HG03469 (cell line): ENCODE results near the gene ALG14.
"Not testable (repeated sequence)": the region's sequence is repeated elsewhere in the genome, so short reads cannot be mapped to it uniquely, and the experiment has no call there.

Source experiments
- ATAC-seq: cut with Tn5 transposase; IDR thresholded peaks from one replicate; pipeline ENCODE4 v1.9.1; 2021; ENCODE audit warnings: mild to moderate bottlenecking, moderate library complexity, moderate number of reproducible peaks; ENCODE audit not compliant: unreplicated experiment

Gene ALG14, protein sequence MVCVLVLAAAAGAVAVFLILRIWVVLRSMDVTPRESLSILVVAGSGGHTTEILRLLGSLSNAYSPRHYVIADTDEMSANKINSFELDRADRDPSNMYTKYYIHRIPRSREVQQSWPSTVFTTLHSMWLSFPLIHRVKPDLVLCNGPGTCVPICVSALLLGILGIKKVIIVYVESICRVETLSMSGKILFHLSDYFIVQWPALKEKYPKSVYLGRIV

DNA sequence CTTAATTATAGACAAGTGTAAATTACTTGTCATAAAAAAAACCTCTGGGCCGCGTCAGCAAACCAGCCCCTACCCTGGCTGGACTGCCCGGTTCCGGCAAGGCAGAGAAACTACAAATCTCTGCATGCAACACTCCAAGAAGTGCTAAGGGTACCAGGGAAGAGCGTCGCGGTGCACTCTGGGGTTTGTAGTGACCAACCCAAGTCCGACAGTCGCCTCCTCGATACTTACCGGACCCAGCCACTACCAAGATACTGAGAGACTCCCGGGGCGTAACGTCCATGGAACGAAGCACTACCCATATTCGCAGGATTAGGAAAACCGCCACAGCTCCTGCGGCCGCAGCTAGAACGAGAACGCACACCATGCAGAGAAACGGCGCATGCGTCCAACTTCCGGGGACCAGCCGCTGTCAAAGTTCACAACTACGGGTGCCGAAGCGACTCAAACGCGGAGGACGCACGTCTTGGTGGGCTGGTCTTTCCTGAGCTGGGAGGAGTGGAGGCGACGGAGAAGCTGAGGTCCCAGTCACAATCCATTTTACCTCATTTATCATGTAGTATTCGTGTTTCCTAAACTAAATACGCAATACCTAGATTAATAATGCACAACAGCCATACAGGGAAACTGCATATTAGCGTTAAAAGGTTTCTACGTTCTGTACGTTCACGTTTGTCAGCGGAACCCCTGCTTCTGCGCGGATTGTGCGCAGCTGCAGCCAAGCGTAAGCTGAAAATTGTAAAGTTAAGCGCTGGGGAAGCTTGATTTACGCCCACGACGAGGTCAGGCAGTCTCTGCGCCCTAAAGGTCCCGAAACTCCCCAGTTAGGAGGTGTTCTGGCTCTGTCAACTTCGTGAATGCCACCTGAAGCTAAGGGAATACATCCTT, at the start of gene ALG14:
ALG14 (minus strand) TSS at position 420 of the 888 bp plus-strand sequence; CDS start at position 367, 53 bp downstream.
- ATAC-seq: peak; percentile 96

DNA sequence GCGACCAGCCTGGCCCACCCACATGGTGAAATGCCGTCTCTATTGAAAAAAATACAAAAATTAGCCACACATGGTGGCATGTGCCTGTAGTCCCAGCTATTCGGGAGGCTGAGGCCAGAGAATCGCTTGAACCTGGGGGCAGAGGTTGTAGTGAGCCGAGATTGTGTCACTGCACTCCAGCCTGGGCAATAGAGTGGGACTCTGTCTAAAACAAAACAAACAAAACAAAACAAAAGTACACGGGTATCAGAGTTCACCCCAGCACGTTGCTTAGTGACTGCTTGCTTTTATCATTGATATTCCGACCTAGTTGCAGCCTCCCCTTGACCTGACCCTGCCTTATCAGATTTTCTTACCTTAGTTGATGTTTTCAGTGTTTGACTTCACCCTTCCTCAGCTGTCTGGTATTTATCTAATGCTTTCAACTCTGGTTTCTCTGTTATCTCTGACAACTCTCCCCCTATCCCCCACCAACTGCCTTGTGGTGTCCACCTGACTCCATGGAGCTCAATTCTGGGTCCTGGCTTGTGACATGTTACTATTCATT, 49.5 kb upstream of the ALG14 start:
- ATAC-seq: no peak

DNA sequence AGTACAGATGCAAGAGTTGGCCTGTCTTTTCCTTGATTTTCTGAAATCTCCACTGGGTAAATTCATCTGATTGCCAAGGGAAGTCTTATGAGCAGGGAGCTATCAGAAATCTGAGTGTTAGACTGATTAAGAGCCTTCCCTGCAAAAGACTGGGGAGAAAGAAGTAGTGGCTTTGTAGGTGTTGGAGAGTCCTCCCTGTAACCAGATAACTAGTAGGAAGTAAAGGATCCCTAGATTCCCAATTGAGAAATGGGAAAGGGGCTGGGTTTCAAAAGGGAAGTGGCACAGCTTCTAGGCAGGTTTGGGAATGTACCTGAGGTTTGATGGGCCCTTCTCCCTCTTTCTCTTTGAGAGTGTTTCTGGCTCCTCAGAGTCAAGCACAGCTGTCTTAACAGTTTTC, 46.5 kb upstream of the ALG14 start:
- no peak for ATAC-seq

DNA sequence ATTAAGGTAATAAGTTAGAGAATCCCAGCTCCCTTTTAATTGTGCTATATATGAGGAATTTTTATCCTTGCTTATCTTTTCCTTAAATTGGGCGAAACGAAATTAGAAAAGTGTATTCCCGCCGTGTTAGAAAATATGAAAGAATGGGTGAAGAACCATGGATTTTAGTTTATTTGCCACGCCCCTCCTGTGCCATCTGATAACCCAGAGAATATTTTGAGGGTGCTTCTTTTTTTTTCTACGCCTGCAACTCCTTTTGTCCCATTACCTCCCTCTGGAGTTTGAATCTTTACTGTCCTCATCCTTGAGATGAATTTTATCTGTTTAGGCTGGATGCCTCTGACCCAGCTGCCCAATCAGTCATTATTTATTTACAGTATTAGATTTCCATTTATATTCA, 46.0 kb upstream of the ALG14 start:
- no peak for ATAC-seq

DNA sequence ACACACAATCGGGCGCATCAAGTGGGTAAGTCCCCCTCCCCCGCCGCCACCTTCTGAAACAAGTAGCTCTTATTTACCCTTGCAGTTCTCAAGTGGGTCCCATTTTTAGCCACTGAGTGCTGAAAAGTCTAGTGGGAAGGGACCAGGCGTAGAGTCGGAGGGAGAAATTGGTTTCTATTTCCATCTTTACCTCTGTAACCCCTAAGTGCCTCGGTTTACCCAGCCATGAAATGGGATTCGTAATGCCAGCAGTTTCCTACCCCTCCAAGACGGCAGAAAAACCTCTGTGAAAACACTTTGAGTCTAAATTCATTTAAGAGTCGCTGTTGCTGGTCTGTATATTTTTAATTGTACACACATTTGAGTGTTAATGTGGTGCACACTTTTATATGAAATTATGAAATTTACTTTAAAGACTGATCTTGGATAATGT, 45.3 kb upstream of the ALG14 start:
- ATAC-seq: no peak

DNA sequence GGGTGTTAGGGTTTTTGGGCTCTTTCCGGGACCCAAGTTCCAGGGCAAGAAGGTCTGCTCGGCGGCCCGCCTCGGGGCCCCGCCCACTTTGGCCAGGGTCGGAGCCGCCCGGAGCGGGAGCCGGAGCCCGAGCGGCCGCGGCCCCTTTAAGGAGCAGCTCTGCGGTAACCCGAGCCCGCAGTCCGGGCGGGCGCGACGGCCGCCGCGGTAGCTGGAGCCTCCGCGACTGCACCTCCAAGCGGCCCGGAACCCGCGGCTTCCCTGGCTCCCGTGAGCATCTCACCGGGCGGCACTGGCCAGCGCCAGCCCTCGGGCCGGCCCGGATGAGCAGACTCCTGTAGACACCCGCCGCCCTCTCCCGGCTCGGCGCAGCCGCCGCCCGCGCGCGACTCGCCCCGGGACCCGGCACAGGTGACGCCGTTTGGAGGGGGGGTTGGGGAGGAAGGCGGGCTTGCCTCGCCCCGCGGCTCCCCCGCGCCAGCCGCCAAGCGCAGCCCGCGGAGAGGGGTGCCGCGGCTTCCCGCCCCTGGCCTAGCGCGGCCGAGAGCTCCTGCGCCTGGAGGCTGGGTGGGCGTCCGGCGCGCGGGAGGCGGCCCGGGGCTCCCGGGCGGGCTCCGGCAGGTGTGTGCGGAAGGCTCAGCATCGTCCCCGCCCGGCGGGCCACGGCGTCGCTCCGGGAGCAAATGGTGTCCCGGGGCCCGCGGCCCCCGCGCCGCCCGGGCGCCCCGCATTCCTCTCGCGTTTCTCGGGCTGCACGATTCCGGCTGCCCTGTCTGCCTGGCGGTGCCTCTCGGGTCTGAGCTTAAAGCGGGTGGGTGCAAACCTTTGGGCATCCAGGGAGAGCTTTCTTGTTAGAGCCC, 44.7 kb upstream of the ALG14 start, which contains the start of gene TLCD4:
TLCD4 (plus strand) TSS at position 149 of the 860 bp plus-strand sequence. CDS start 26,547 bp downstream, outside the sequence.
- ATAC-seq: no peak

DNA sequence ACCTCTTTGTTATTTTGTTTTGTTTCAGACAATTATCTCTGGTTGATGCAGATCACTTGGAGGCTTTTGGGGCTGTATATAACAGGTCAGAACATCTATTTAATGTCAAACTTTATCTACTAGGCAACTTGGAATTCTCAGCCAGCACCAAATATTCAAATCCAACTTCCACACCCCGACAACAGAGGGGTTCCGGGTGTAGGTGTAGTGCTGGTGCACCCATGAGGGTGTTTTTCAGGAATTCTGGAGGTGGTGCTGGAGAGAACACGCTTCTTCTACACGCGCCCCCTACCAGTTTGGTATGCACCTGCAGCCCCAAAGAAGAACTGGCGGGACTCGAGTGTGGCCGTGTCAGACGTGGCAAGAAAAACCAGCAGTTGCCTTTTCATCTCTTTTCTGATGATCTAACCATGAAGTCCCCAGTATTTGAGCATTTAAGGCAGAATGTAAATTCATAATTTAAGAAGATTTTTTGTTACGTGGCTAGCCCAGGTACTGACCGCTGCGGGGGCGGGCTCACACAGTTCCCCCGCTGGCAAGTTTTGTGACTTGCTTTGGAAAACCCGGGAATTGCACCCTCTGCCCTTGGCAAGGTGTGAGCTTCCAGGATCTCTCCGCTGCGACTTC, 43.9 kb upstream of the ALG14 start:
- peak; percentile 51 for ATAC-seq

DNA sequence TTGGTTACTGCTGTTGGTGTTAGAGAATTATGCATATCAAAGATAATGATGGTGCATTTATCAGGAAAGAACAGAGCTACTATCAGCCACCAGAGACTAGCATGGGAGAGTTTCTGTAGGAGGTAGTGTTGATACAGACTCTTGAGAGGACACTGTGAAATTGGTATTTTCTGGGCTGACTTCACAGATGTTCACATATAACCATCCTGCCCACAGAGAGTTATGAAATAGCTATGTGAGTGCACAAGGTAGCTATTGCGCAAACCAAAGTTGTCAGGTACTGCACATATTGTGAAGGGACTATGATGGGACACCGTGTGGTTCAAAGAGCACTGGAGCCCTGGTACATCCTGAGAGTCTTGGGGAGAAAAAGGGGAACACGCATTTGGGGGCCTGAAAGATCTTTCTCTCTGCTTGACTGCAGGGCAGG, 43.0 kb upstream of the ALG14 start:
- ATAC-seq: no peak

DNA sequence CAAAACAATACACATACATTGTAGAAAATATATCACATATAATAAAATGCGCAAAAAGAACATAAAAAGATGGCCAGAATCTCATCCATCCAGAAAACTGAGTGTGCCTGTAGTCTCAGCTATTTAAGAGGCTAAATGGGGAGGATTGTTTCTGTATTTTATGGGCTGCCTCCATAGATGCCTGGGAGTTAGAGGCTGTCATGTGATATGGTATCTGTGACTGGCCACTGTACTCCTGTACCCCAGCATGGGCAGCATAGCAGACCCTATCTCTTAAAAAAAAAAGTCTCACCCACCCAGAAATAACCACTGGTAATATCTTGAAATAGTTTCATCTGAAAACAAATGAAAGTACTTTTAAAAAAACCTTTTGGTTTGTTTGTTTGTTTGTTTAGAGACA, 40.9 kb upstream of the ALG14 start:
- ATAC-seq: no peak

DNA sequence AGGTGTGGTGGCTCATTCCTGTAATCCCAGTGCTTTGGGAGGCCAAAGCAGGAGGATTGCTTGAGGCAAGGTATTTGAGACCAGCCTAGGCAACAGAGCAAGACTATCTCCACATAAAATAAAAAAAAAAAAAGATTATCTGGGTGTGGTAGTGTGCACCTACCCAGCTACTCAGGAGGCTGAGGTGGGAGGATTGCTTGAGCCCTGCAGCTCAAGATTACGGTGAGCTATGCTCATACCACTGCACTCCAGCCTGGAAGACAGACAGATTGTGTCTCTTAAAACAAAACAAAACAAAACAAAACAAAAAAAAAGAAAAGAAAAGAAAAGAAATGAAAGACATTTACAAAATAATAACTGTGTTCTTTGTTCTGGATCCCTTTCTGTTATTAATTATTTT, 38.3 kb upstream of the ALG14 start:
- ATAC-seq: no peak

DNA sequence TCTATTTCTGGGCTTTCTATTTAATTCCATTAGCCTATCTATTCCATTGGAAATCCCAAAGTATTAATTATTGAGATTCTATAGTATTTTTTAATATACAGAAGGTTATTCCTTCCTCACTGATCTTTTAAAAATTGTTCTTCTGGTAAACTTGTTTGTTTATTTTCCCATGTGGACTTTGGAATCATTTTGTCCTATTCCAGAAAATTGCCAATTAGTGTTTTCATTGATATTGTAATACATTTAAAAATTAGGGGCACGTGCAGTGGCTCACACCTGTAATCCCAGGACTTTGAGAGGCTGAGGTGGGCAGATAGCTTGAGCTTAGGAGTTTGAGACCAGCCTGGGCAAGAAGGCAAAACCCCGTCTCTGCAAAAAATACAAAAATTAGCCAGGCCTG, 36.0 kb upstream of the ALG14 start:
- ATAC-seq: no peak

DNA sequence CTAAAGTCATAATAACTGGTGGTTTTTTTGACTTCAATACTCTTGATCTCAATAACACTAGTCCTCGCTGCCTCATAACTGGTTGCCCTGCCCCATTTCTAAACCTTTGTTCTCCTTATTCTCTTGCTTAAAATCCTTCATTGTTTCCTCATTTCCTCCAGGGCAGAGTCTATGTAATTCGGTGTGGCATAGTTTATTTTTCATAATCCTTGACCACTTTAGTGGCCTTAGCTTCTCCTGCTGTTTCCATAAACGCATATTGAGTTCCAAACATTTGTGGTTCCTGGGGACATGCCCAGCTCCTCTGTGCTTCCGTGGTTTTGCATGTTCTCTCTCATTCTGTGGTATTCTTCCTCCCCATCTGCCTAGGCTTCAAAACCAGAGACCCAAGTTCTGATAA, 25.4 kb upstream of the ALG14 start:
- no peak for ATAC-seq

DNA sequence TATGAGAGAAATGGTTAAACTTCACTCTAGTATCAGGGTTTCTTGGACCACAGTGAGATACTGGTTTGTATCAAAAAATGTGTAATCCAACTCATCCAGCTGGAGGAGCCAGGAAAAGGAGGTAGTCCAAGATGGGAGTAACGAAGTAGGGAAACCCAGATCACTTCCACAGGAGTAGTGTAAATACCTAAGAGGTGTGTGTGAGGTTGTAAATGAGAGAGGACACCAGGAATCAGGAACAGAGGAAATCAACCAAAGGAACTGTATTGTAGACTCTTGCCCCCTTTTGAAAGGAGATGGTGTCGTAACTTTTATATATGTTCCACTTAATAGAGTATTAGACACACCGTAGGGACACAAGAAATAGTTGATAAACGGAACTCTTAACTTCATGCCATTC, 24.7 kb upstream of the ALG14 start:
- no peak for ATAC-seq

DNA sequence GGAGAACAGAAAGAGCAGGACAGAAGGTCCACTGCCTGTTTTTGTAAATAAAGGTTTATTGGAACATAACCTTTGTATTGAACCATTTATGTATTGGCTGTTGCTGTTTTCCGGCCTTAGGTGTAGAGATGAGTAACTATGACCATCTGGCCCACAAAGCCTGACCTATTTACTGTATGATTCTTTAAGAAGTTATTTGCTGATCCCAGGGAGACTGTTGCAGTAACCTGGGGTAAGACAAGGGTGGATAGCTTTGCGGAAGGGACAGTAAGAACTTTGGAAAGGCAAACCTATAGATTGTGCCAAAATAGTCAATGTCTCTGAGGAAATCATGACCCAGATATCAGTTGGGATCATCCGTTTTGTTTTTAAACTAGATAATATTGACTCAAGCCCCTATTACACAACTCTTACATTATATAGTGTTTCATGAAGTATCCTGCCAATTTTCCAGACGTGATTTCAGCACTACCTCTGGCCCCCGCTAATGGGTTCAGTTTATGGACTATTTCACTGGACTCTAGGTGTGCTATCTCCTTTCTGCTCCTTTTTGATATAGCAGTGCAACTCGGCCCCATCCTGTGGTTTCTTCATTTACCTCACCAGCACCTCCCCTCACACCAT, 23.6 kb upstream of the ALG14 start:
- no peak for ATAC-seq

DNA sequence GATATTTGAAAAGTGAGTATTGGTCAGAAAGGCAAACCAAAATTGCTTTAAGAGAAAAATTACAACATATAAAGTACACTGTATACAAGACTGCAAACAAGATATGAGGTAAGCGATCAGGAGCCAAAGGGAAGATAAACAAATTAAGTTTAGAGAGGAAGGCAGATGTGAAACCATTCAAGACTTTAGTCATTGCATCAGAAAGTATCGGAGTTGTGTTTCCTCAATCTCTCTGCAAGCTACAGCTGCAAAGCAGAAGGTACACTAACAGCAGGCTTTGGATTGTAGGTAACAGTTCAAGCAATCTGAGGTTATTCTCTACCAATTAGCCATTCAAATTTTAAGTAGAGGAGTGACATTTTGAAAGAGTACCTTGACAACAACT, 23.1 kb upstream of the ALG14 start:
- ATAC-seq: peak; percentile 87

DNA sequence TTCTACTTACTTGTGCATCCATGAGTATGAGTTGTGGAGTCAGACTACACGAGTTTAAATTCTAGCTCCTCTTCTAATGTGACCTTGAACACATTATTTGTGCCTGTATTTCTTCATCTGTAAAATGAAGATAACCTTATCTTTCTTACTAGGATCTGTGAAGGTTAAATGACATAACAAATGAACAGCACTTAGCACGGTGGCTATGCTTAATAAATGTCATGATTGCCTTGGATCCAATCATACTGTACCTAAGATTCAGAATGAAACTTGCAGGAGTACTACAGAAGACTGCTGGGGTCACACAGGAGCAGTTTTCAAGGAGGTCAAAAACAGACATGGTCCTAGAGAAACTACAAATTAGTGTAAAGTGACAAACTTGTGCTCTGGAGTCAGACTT, 22.2 kb upstream of the ALG14 start:
- ATAC-seq: no peak

DNA sequence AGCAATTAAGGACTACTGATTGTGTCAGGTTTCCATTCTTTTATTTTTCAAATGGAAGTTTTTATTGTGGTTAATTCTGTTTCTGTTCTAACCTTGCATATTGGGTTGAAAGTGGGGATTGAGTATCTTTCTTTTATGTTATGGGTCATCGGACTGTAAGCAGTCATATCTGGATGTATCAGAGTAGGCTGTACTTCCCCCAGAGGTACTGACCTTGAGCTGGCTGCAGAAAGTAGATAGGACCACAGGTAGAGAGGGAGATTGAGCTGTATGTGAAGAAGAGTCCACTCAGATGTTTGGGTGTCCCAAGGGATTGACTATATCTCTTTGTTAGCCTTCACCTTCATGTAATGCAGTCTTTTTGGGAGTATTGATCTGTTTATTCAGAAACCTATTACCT, 20.5 kb upstream of the ALG14 start:
- no peak for ATAC-seq

DNA sequence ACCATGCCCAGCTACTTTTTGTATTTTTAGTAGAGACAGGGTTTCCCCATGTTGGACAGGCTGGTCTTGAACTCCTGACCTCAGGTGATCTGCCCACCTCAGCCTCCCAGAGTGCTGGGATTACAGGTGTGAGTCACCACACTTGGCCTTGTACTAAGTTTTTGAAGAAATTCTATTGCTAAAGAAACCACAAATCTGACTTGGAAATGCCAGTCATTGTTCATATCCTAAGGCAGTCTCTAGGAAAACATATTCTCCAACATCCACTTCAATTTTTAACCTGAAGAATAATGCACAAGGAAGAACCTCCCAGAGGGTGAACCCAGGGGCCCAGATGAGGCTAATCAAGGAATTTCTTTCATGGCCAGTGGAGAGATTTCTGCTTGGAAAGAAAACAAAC, 20.1 kb upstream of the ALG14 start:
- ATAC-seq: not testable (repeated sequence)

DNA sequence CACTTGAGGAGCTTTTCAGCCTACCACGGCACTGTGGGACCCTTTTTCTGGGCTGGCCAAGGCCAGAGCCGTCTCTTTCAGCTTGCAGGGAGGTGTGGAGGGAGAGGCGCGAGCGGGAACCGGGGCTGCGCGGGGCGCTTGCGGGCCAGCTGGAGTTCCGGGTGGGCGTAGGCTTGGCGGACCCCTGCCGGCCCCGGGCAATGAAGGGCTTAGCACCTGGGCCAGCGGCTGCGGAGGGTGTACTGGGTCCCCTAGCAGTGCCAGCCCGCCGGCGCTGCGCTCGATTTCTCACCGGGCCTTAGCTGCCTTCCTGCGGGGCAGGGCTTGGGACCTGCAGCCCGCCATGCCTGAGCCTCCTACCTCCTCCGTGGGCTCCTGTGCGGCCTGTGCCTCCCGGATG, 18.5 kb upstream of the ALG14 start:
- not testable (repeated sequence) for ATAC-seq
